Activated naive CD8-positive, alpha-beta T cell treated with anti-CD3 and anti-CD28 coated beads for 36 hours (primary cell): ENCODE data around the gene SERPINB12. TPM values are rescaled to one million over a fixed set of nuclear protein-coding genes. Genes with fewer than 3 reads are reported as not detected.

ENCODE experiments used
- DNase-seq: peaks from one replicate; pipeline ENCODE4 v3.0.0; 2021
- H3K27ac Mint-ChIP-seq: one replicate; pipeline ENCODE4 v1.8.0; 2022; ENCODE audit warnings: mild to moderate bottlenecking, moderate library complexity, mixed read lengths
- H3K27me3 Mint-ChIP-seq: one replicate; pipeline ENCODE4 v1.8.0; 2022; ENCODE audit warnings: mild to moderate bottlenecking, mixed read lengths
- H3K36me3 Mint-ChIP-seq: one replicate; pipeline ENCODE4 v1.8.0; 2021; ENCODE audit warnings: mild to moderate bottlenecking, mixed read lengths
- H3K4me1 Mint-ChIP-seq: one replicate; pipeline ENCODE4 v1.8.0; 2021; ENCODE audit warnings: mixed read lengths
- H3K4me3 Mint-ChIP-seq: one replicate; pipeline ENCODE4 v1.8.0; 2022; ENCODE audit warnings: mild to moderate bottlenecking, moderate library complexity, mixed read lengths
- H3K9me3 Mint-ChIP-seq: one replicate; pipeline ENCODE4 v1.8.0; 2022; ENCODE audit warnings: mixed read lengths
- total RNA-seq, 2 experiments: library from RNA; stranded (reverse); gene quantifications; one replicate each; pipeline ENCODE4 v1.2.3, GENCODE V29; 2021

Gene SERPINB12
- total RNA-seq, 2 experiments from 2014 or later: not detected

GRCh38 chr18:63604791-63605567, 62.8 kb downstream of the SERPINB12 start:
- H3K27ac Mint-ChIP-seq: no peak overlapping the region
- H3K9me3 Mint-ChIP-seq: no peaks in the 10 kb centered on the region
- H3K27me3 Mint-ChIP-seq: no peaks in the 10 kb centered on the region
- H3K4me3 Mint-ChIP-seq: no peak overlapping the region
- H3K4me1 Mint-ChIP-seq: no peaks in the 10 kb centered on the region
- no peak for DNase-seq
- no peaks in the 10 kb centered on the region for H3K36me3 Mint-ChIP-seq

DNA sequence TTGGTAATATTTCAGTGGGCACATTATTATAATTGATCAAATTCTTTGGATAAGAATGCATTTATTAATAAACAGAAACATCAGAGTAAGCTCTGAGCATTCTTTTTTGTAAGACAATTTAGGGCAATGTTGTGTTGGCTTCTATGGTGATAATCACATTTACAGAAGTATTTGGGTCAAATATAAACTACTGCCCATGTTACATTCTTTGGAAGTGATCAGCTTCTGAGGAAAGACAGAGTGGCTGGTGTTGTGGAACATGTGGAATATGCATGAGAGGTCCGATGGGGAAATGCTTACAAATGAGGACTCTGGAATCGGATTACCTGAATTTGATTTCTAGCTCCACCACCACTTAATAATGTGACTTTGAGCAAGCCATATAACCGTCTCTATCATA, 64.4 kb downstream of the SERPINB12 start:
- Mint-ChIP-seq H3K27me3 (no peaks in the 10 kb centered on the region), H3K27ac (no peak overlapping the region), H3K4me3 (no peak overlapping the region), H3K9me3 (no peaks in the 10 kb centered on the region), H3K4me1 (no peaks in the 10 kb centered on the region), H3K36me3 (no peaks in the 10 kb centered on the region)
- DNase-seq: no peak

GRCh38 chr18:63613420-63613819, 71.3 kb downstream of the SERPINB12 start:
- no peak for DNase-seq
- Mint-ChIP-seq H3K4me3 (no peak overlapping the region), H3K27ac (no peak overlapping the region), H3K4me1 (no peaks in the 10 kb centered on the region), H3K36me3 (no peaks in the 10 kb centered on the region), H3K9me3 (no peaks in the 10 kb centered on the region), H3K27me3 (peaks cover 7% of the 10 kb centered on the region)

DNA sequence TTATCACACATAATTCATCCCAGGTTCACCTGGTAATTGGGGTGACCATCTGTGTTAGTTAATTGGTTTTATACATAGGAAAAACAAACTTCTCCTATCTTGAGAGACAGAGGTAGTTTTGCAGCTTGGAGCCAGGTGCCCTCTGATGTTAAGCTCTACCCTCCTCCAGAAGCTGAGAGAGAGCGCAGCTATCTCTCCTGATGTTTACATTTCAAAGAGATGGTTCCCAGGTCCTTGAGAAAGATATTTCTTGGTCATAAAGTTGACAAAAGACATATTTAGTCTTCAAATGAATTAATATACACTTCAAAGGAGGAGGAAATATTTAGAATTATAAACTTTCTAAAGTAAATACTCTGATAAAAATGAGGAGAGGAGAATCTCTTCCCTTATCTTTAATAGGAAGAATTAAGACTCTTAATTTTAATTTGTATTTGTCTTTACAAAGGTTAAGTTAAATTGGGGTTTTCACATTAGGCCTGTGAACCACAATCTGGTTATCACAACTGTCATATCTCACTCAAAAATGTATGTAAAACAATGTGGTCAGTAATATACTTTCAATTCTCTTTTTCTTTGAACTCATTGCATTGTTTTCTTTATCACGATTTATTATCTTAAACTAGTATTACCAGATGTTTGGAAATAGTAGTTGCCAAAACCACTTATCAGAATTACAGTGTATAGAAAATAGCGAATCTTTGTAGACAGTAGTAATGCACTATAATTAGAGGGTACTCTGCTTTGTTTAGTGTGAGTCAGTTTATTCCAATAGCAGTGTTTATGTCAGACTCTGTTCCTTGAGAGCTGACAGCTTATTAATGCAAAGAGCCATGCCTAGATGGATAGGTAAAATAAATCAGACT, 75.1 kb downstream of the SERPINB12 start:
- Mint-ChIP-seq H3K36me3 (no peaks in the 10 kb centered on the region), H3K4me3 (no peak overlapping the region), H3K27ac (no peak overlapping the region), H3K9me3 (peaks cover 7% of the 10 kb centered on the region), H3K4me1 (no peaks in the 10 kb centered on the region), H3K27me3 (peaks cover 7% of the 10 kb centered on the region)
- DNase-seq: no peak

GRCh38 chr18:63617915-63618234, 75.7 kb downstream of the SERPINB12 start:
- DNase-seq: no peak
- Mint-ChIP-seq H3K27me3 (peaks cover 4% of the 10 kb centered on the region), H3K4me3 (no peak overlapping the region), H3K27ac (no peak overlapping the region), H3K4me1 (no peaks in the 10 kb centered on the region), H3K9me3 (peaks cover 7% of the 10 kb centered on the region), H3K36me3 (no peaks in the 10 kb centered on the region)

Other genes with a start within 250 kb of the SERPINB12 start
- 10 to 100 TPM; 62.8 to 67.3 TPM for gene BCL2, start 222.6 kb upstream of the SERPINB12 start, total RNA-seq
- gene KDSR, start 175.2 kb upstream of the SERPINB12 start, total RNA-seq: 10 to 100 TPM; 50.5 to 55.8 TPM
- 10 to 100 TPM; 43.3 to 47.3 TPM for gene VPS4B, start 119.9 kb upstream of the SERPINB12 start, total RNA-seq
- not detected for gene SERPINB5, start 65.4 kb upstream of the SERPINB12 start, total RNA-seq
- gene SERPINB13, start 45.0 kb downstream of the SERPINB12 start, total RNA-seq: not detected
- not detected for gene SERPINB4, start 101.9 kb downstream of the SERPINB12 start, total RNA-seq
- gene SERPINB3, start 119.5 kb downstream of the SERPINB12 start, total RNA-seq: not detected
- gene SERPINB11, start 160.6 kb downstream of the SERPINB12 start, total RNA-seq: not detected
- gene SERPINB7, start 233.0 kb downstream of the SERPINB12 start, total RNA-seq: not detected